ENCODE data around the gene PHF1.

GRCh38 chr6:33417903-33418689 is 7.3 kb downstream of the PHF1 start, which contains the start of gene CUTA:
- TF ChIP-seq EZH2 (IDR thresholded peaks at IDR 0.05; ENCODE audit: insufficient read depth, poor library complexity, severe bottlenecking) (no peak), EZH2phosphoT487 (IDR thresholded peaks at IDR 0.05; ENCODE audit: insufficient read depth, low read depth) (no peak)
